NOMO-1 treated with dmso at 0.1 percent for 144 hours (cell line): ENCODE results near the gene GTF2A1.
A peak's percentile ranks its signal among the peaks of the same experiment; 100 is the strongest.

ENCODE experiments used
- DNase-seq: peaks from one replicate; lab custom pipeline; 2025; ENCODE audit not compliant: unreplicated experiment; lab: John Stamatoyannopoulos, UW

Gene GTF2A1

DNA sequence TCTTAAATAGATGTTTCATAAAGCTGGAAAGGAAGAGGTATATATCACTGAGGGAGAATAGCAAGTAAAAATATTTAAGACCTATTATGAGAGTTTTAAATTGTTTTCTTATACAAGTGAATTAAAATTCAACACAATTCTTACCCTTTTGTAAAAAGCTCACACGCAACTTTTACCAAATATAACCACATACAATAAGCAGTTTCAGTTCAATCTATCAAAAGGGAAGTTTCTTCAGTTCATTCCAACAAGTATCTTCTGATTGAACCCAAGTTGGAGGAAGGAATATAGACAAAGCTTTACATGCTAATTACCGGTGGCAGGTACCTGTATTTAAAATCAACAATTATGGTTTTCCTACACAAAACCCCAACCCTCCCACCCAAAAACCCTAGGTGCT lies 41.1 kb downstream of the GTF2A1 start:
- no peak for DNase-seq

- no peak for DNase-seq
These were observed 42.7 kb downstream of the GTF2A1 start for GRCh38 chr14:81178063-81178462.

GRCh38 chr14:81177225-81177624 lies 43.5 kb downstream of the GTF2A1 start:
- no peak for DNase-seq

GRCh38 chr14:81176241-81176640 lies 44.5 kb downstream of the GTF2A1 start:
- DNase-seq, result peak; percentile 18

- no peak for DNase-seq
These were observed 47.9 kb downstream of the GTF2A1 start for GRCh38 chr14:81172881-81173280.

- no peak for DNase-seq
These were observed 48.4 kb downstream of the GTF2A1 start for GRCh38 chr14:81172353-81172752.

GRCh38 chr14:81170829-81171195 lies 49.9 kb downstream of the GTF2A1 start:
- DNase-seq, result no peak

- DNase-seq, result peak; percentile 83
These were observed 50.5 kb downstream of the GTF2A1 start for GRCh38 chr14:81170104-81170828.

- DNase-seq, result peak; percentile 11
These were observed 51.1 kb downstream of the GTF2A1 start for GRCh38 chr14:81169711-81170103.

- no peak for DNase-seq
These were observed 51.5 kb downstream of the GTF2A1 start for GRCh38 chr14:81169267-81169666.

- DNase-seq, result no peak
These were observed 54.6 kb downstream of the GTF2A1 start for GRCh38 chr14:81166121-81166520.

DNA sequence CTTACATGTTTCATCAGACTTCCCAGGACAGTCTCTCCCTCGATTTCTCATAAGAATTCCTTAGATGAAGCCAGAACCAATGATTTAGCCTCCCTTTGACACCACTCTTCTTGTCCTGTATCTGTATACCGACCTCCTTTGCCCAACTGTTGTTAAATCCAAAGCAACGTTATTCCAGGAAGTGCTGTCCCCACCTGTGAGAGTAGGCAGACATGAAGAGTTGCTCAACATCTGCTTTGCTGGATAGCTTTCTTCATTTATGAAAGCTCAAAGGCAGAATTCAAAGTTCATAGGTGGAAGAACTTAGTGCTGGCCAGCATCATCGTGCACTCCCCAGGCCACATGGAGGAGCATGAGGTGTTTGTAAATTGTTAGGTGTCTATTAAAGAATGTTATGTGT lies 55.6 kb downstream of the GTF2A1 start:
- DNase-seq, result no peak

GRCh38 chr14:81164167-81164774 lies 56.5 kb downstream of the GTF2A1 start:
- peak; percentile 24 for DNase-seq

DNA sequence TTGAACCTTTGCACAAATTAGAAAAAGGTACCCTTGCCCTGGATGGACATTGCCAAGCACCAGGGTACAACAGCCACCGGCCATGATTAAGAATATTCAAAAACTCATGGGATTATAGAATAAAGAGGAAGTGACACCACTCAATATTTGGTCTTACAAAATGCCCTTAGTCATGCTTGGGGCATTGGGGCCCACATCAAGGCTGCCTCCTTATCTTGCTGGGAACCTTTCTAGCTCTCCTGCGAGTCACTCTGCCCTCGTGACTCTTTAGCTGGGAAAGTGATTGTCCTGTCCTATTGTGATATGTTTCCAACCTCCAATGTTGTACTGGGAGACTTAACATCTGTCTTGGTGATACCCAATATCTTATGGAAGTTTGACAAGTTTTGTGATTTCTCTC lies 57.8 kb downstream of the GTF2A1 start:
- DNase-seq, result peak; percentile 72

- no peak for DNase-seq
These were observed 59.0 kb downstream of the GTF2A1 start for GRCh38 chr14:81161749-81162148.

- DNase-seq, result no peak
These were observed 59.7 kb downstream of the GTF2A1 start for GRCh38 chr14:81161088-81161487.

GRCh38 chr14:81157431-81157830 lies 63.3 kb downstream of the GTF2A1 start:
- peak; percentile 29 for DNase-seq

GRCh38 chr14:81153187-81153586 lies 67.6 kb downstream of the GTF2A1 start:
- DNase-seq, result no peak

- DNase-seq, result no peak
These were observed 72.1 kb downstream of the GTF2A1 start for GRCh38 chr14:81148635-81149034.

GRCh38 chr14:81147140-81147897 lies 73.4 kb downstream of the GTF2A1 start:
- no peak for DNase-seq

DNA sequence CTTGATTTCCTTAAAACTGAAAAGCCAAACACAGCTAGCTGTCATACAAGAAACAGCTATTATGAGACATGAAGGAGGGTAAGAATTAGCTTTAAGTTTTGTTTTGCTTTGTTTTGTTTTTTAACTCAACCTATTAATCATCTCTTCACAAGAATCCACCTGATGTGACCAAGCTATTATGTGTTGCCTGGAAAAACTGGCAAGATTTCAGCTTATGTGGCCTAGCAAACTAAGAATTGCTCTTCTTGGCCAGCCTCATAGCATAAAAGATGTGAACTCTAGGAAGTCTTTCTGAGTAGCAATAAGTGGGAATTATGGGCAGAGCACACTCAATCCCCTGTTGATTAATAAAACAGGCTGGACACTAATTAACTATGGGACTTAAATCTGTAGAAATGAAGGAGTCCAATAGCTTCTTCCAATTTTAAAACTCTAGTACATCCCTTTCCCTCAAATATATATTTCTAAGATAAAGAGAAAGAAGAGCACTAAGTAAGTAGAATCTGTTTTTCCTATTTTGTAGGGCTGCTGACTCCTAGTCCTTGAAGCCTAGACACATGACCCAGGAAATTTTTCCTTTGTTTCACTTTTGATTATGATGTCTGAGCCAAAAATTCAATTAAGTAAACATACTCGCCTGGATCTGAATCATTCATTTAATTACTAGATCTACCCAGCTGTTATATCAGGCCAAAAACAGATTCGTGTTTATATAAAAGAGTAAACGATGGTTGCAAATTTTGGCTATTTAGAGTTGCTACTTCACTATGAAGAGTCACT lies 75.7 kb downstream of the GTF2A1 start:
- DNase-seq, result no peak
